ENCODE results near the gene RAPH1.

DNA sequence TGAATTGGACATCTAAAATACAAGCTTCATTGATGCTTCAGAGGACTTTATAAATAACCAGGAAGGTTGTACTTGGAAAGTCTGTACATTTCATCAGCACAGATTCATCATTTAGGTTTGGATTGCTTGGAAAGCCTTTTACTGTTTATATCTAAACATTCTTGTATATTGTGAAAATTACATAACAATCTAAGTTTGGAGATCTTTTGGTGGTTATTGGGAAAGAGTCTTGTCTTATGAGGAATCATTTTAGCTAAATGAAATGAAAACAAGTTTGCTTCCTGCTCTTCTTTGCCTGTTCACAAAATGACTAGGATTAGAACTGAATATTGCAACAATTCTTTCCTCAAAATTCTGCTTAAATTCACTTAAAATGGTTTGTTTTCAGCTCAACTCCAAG lies 127.6 kb downstream of the RAPH1 start:
- TF ChIP-seq YY1 (IDR thresholded peaks at IDR 0.05; ENCODE audit: low read depth) (no peak), EP300 (IDR thresholded peaks at IDR 0.05; ENCODE audit: borderline replicate concordance) (no peak), TEAD4 (IDR thresholded peaks at IDR 0.05) (no peak), TAF1 (IDR thresholded peaks at IDR 0.05; ENCODE audit: low read depth) (no peak), REST (IDR thresholded peaks at IDR 0.05; ENCODE audit: low read depth) (no peak), CEBPB (IDR thresholded peaks at IDR 0.05) (no peak)
- TF ChIP-seq, protein P1, sequence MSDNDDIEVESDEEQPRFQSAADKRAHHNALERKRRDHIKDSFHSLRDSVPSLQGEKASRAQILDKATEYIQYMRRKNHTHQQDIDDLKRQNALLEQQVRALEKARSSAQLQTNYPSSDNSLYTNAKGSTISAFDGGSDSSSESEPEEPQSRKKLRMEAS (IDR thresholded peaks at IDR 0.05), result no peak

Data from Ishikawa (cell line).